PC-9 (cell line): ENCODE results near the gene GTF3C4.

Experiments used
- EZH2 ChIP-seq: fragments of 200-600 bp; sonication (generic); IDR thresholded peaks from 2 replicates; pipeline ENCODE4 v1.8.0; 2017; ENCODE audit warnings: antibody characterized with exemption, low read depth
- TF ChIP-seq, protein P1 (sequence below): fragments of 200-600 bp; sonication (generic); conservative IDR thresholded peaks from 2 replicates; pipeline ENCODE4 v1.6.1; 2017; ENCODE audit warnings: mixed run types, antibody characterized with exemption, mild to moderate bottlenecking, moderate library complexity

DNA sequence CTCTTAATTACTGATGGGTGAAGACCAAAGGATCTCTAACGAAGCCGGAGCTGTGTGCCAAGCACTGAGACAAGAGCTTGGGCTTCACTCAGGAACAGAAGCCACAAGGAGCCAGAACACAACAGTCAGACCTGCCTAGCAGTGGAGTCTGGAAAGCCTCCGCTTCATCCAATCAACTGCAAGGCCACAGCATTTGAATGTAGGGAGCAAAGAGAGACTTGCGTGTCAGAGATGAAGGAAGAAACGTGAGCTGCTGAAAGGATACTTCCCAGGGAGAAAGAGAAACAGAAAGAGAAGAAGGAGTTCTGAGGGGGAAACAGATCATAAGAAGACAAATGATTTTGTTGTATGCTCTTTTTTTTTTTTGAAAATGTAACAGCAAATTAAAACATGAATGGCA is 44.0 kb upstream of the GTF3C4 start:
- TF ChIP-seq, protein P1, sequence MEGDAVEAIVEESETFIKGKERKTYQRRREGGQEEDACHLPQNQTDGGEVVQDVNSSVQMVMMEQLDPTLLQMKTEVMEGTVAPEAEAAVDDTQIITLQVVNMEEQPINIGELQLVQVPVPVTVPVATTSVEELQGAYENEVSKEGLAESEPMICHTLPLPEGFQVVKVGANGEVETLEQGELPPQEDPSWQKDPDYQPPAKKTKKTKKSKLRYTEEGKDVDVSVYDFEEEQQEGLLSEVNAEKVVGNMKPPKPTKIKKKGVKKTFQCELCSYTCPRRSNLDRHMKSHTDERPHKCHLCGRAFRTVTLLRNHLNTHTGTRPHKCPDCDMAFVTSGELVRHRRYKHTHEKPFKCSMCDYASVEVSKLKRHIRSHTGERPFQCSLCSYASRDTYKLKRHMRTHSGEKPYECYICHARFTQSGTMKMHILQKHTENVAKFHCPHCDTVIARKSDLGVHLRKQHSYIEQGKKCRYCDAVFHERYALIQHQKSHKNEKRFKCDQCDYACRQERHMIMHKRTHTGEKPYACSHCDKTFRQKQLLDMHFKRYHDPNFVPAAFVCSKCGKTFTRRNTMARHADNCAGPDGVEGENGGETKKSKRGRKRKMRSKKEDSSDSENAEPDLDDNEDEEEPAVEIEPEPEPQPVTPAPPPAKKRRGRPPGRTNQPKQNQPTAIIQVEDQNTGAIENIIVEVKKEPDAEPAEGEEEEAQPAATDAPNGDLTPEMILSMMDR = no peak
- no peak for TF ChIP-seq EZH2
